Measurements from ENCODE around the gene PRKRIP1. TPM values are rescaled to one million over a fixed set of nuclear protein-coding genes. Genes with fewer than 3 reads are reported as not detected.
A peak's percentile ranks its signal among the peaks of the same experiment; 100 is the strongest.

Gene PRKRIP1
- total RNA-seq, 1 donor from 2014 or later: 37.3 TPM

GRCh38 chr7:102429141-102429899 is 33.2 kb downstream of the PRKRIP1 start:
- no peaks in the 10 kb centered on the region for H3K27me3 Mint-ChIP-seq (ENCODE audit: low read depth, unreplicated experiment)
- FAIRE-seq (no peak), DNase-seq (ENCODE audit: low read depth) (no peak)
- H3K9ac ChIP-seq (ENCODE audit: low read length): no peak overlapping the region
- no peak overlapping the region for H3K27ac ChIP-seq (ENCODE audit: low read depth, low read length)
- H3K27me3 ChIP-seq (ENCODE audit: insufficient read depth, low read length): no peaks in the 10 kb centered on the region
- no peaks in the 10 kb centered on the region for H3K9me3 ChIP-seq (ENCODE audit: insufficient read depth, low read depth, low read length)
- H3K9me3 Mint-ChIP-seq (ENCODE audit: unreplicated experiment): no peaks in the 10 kb centered on the region
- H3K4me1 ChIP-seq (ENCODE audit: insufficient read depth, low read length): peaks cover 4% of the 10 kb centered on the region
- H4K20me1 ChIP-seq (ENCODE audit: insufficient read depth, low read length): peaks cover under 1% of the 10 kb centered on the region
- peaks cover 4% of the 10 kb centered on the region for H3K79me2 ChIP-seq (ENCODE audit: insufficient read depth, low read length)
- peaks cover 2% of the 10 kb centered on the region for H3K36me3 ChIP-seq (ENCODE audit: insufficient read depth, low read length)
- H2AFZ ChIP-seq (ENCODE audit: low read depth, low read length): no peak overlapping the region
- H3K4me3 ChIP-seq (ENCODE audit: insufficient read depth, low read depth, low read length): no peak overlapping the region
- no peak overlapping the region for H3K27ac Mint-ChIP-seq (ENCODE audit: unreplicated experiment)
- no peak overlapping the region for H3K4me3 Mint-ChIP-seq (ENCODE audit: unreplicated experiment)
- H3K36me3 Mint-ChIP-seq (ENCODE audit: low read depth, unreplicated experiment): peaks cover 8% of the 10 kb centered on the region
- H3K4me1 Mint-ChIP-seq (ENCODE audit: low read depth, unreplicated experiment): peaks cover 11% of the 10 kb centered on the region
- H3K4me2 ChIP-seq (ENCODE audit: low read length): no peak overlapping the region
- no peak for TF ChIP-seq EZH2 (IDR thresholded peaks at IDR 0.05; ENCODE audit: insufficient read depth, low read length)
- TF ChIP-seq, protein P1, sequence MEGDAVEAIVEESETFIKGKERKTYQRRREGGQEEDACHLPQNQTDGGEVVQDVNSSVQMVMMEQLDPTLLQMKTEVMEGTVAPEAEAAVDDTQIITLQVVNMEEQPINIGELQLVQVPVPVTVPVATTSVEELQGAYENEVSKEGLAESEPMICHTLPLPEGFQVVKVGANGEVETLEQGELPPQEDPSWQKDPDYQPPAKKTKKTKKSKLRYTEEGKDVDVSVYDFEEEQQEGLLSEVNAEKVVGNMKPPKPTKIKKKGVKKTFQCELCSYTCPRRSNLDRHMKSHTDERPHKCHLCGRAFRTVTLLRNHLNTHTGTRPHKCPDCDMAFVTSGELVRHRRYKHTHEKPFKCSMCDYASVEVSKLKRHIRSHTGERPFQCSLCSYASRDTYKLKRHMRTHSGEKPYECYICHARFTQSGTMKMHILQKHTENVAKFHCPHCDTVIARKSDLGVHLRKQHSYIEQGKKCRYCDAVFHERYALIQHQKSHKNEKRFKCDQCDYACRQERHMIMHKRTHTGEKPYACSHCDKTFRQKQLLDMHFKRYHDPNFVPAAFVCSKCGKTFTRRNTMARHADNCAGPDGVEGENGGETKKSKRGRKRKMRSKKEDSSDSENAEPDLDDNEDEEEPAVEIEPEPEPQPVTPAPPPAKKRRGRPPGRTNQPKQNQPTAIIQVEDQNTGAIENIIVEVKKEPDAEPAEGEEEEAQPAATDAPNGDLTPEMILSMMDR (IDR thresholded peaks at IDR 0.05; ENCODE audit: insufficient read depth, low read depth, low read length): no peak

DNA sequence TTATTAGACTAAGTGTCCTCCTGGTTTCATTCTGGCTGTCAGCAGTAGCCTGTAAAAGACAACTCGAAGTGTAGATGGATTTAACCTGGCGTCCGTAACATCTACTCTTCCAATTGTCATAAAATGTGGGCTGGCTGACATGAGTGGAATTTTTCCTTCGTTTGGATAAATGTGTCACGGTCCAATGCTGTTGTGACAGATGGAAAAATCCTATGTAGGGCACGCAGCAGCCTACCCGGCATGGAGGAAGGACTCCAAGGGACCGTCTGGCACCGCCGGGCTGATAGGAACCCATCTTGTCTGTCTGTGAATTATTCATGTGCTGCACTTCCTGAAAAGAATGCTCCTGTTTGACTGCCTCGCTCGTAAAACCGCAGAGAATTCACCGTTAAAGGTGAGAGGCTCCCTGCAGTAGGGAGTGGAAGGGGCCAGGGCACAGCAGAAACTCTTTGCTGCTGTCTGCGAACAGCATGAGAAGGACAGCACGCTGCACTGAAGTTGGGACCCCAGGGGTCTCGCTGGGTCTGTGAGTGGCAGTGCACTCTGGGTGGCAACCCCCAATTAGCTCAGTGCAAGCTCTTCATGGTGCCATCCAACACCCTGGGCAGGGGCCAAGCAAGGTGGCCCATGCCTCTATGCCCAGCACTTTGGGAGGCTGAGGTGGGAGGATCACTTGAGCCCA is 35.6 kb downstream of the PRKRIP1 start:
- H3K9me3 Mint-ChIP-seq (ENCODE audit: unreplicated experiment): no peaks in the 10 kb centered on the region
- Histone ChIP-seq H2AFZ (ENCODE audit: low read depth, low read length) (no peak overlapping the region), H3K4me3 (ENCODE audit: insufficient read depth, low read depth, low read length) (no peak overlapping the region), H3K27me3 (ENCODE audit: insufficient read depth, low read length) (no peaks in the 10 kb centered on the region), H3K4me2 (ENCODE audit: low read length) (peak overlapping the region; percentile 22), H3K36me3 (ENCODE audit: insufficient read depth, low read length) (peaks cover 2% of the 10 kb centered on the region), H3K9me3 (ENCODE audit: insufficient read depth, low read depth, low read length) (no peaks in the 10 kb centered on the region), H3K27ac (ENCODE audit: low read depth, low read length) (no peak overlapping the region), H4K20me1 (ENCODE audit: insufficient read depth, low read length) (no peaks in the 10 kb centered on the region), H3K9ac (ENCODE audit: low read length) (no peak overlapping the region), H3K4me1 (ENCODE audit: insufficient read depth, low read length) (peaks cover 8% of the 10 kb centered on the region), H3K79me2 (ENCODE audit: insufficient read depth, low read length) (peaks cover 22% of the 10 kb centered on the region)
- TF ChIP-seq, protein P1 (IDR thresholded peaks at IDR 0.05; ENCODE audit: insufficient read depth, low read depth, low read length): no peak
- TF ChIP-seq EZH2 (IDR thresholded peaks at IDR 0.05; ENCODE audit: insufficient read depth, low read length): no peak
- no peak for DNase-seq (ENCODE audit: low read depth)
- H3K4me3 Mint-ChIP-seq (ENCODE audit: unreplicated experiment): no peak overlapping the region
- no peaks in the 10 kb centered on the region for H3K27me3 Mint-ChIP-seq (ENCODE audit: low read depth, unreplicated experiment)
- H3K36me3 Mint-ChIP-seq (ENCODE audit: low read depth, unreplicated experiment): peaks cover 13% of the 10 kb centered on the region
- H3K4me1 Mint-ChIP-seq (ENCODE audit: low read depth, unreplicated experiment): peaks cover 12% of the 10 kb centered on the region
- peak overlapping the region; percentile 34 for H3K27ac Mint-ChIP-seq (ENCODE audit: unreplicated experiment)
- no peak for FAIRE-seq

Data from astrocyte (in vitro differentiated cells and primary cell).